ENCODE measurements around the gene ATP6V1D.

Gene ATP6V1D

DNA sequence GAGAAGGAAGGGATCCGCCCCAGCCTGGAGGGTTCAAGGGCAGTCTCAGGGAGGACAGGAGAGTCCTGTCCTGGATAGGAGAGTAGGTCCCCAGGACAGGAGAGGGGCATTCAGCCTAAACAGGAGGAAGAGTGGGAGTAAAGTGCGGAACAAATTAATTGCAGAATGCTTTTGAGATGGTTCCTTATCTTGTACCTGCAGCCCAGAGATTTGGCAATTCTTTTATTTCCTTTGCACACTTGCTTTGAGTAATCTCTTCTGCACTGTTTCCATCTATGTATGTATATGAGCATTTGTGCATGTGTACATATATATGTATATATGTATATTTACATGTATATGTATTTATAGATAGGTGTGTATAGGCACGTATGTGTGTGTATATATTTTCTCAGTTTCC lies 29.7 kb upstream of the ATP6V1D start:
- no peak for TF ChIP-seq SIN3A (IDR thresholded peaks at IDR 0.05; ENCODE audit: borderline replicate concordance, insufficient read depth, low read length)
- no peak for TF ChIP-seq POLR2AphosphoS5 (IDR thresholded peaks at IDR 0.05; ENCODE audit: low read depth, low read length)
- TF ChIP-seq, protein P1, sequence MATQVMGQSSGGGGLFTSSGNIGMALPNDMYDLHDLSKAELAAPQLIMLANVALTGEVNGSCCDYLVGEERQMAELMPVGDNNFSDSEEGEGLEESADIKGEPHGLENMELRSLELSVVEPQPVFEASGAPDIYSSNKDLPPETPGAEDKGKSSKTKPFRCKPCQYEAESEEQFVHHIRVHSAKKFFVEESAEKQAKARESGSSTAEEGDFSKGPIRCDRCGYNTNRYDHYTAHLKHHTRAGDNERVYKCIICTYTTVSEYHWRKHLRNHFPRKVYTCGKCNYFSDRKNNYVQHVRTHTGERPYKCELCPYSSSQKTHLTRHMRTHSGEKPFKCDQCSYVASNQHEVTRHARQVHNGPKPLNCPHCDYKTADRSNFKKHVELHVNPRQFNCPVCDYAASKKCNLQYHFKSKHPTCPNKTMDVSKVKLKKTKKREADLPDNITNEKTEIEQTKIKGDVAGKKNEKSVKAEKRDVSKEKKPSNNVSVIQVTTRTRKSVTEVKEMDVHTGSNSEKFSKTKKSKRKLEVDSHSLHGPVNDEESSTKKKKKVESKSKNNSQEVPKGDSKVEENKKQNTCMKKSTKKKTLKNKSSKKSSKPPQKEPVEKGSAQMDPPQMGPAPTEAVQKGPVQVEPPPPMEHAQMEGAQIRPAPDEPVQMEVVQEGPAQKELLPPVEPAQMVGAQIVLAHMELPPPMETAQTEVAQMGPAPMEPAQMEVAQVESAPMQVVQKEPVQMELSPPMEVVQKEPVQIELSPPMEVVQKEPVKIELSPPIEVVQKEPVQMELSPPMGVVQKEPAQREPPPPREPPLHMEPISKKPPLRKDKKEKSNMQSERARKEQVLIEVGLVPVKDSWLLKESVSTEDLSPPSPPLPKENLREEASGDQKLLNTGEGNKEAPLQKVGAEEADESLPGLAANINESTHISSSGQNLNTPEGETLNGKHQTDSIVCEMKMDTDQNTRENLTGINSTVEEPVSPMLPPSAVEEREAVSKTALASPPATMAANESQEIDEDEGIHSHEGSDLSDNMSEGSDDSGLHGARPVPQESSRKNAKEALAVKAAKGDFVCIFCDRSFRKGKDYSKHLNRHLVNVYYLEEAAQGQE (IDR thresholded peaks at IDR 0.05; ENCODE audit: insufficient read depth in 1 of 2, low read depth in 2 of 2, low read length in 2 of 2), result no peak
- TF ChIP-seq TAF1 (IDR thresholded peaks at IDR 0.05; ENCODE audit: borderline replicate concordance, insufficient read depth, low read length), result no peak
- TF ChIP-seq FOXP2 (optimal IDR thresholded peaks at IDR 0.05; ENCODE audit: borderline replicate concordance, extremely low read depth, extremely low read length, insufficient read depth), result no peak

DNA sequence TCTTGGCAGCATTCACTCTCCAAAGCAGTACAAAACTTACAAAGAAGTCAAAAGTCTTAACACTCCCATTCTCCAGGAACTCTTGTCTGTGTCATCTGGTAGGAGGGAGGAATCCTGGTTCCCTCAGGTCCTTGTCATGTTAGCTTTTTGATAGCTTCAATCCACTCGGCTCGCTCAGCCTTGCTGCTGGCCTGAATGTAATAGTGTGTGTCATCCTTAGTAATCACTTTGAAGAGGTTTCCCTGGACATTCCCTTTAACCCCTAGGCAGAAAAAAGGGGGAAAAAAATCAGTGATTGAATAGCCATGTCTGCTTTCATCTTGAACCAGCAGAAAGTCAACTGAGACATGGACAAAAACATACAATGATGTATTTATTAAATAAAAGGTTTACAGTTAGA lies 27.6 kb upstream of the ATP6V1D start:
- TF ChIP-seq SIN3A (IDR thresholded peaks at IDR 0.05; ENCODE audit: borderline replicate concordance, insufficient read depth, low read length) (no peak), TAF1 (IDR thresholded peaks at IDR 0.05; ENCODE audit: borderline replicate concordance, insufficient read depth, low read length) (no peak), FOXP2 (optimal IDR thresholded peaks at IDR 0.05; ENCODE audit: borderline replicate concordance, extremely low read depth, extremely low read length, insufficient read depth) (no peak), POLR2AphosphoS5 (IDR thresholded peaks at IDR 0.05; ENCODE audit: low read depth, low read length) (no peak)
- TF ChIP-seq, protein P1 (IDR thresholded peaks at IDR 0.05; ENCODE audit: insufficient read depth in 1 of 2, low read depth in 2 of 2, low read length in 2 of 2), result no peak

DNA sequence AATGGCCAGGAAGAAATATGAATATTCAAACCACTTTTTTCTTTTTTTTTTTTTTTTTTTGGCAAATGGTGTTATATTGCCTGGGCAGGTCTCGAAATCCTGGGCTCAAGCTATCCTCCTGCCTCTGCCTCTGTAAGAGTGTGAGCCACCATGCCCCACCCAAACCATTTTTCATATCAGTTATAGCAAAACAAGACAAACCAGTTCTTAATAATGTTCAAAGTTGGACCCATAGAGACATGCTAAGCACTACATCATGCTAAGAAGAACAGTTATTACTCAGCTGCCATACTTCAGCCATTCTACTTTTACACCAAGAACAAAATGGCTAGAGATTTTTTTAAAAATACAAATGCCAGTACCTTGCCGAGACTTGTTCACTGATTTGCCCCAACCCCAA lies 26.0 kb upstream of the ATP6V1D start:
- TF ChIP-seq SIN3A (IDR thresholded peaks at IDR 0.05; ENCODE audit: borderline replicate concordance, insufficient read depth, low read length) (no peak), FOXP2 (optimal IDR thresholded peaks at IDR 0.05; ENCODE audit: borderline replicate concordance, extremely low read depth, extremely low read length, insufficient read depth) (no peak), TAF1 (IDR thresholded peaks at IDR 0.05; ENCODE audit: borderline replicate concordance, insufficient read depth, low read length) (no peak), POLR2AphosphoS5 (IDR thresholded peaks at IDR 0.05; ENCODE audit: low read depth, low read length) (no peak)
- TF ChIP-seq, protein P1 (IDR thresholded peaks at IDR 0.05; ENCODE audit: insufficient read depth in 1 of 2, low read depth in 2 of 2, low read length in 2 of 2), result no peak

DNA sequence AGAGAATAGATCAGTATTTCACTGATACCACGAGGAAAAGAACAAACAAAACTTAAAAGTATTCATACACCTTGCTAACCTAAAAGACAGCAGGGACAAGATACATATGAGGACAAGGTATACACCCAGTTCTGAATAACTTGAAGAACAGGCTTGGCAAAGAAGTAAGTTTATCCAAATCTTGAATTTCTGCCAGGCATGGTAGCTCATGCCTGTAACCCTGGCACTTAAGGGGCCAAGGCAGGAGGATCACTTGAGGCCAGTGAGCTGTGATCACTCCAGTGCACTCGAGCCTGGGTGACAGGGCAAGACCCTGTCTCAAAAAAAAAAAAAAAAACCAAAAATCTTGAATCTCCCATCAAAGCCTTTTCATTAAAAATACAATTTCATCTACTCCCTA lies 25.5 kb upstream of the ATP6V1D start:
- TF ChIP-seq TAF1 (IDR thresholded peaks at IDR 0.05; ENCODE audit: borderline replicate concordance, insufficient read depth, low read length) (no peak), SIN3A (IDR thresholded peaks at IDR 0.05; ENCODE audit: borderline replicate concordance, insufficient read depth, low read length) (no peak), FOXP2 (optimal IDR thresholded peaks at IDR 0.05; ENCODE audit: borderline replicate concordance, extremely low read depth, extremely low read length, insufficient read depth) (no peak), POLR2AphosphoS5 (IDR thresholded peaks at IDR 0.05; ENCODE audit: low read depth, low read length) (no peak)
- TF ChIP-seq, protein P1 (IDR thresholded peaks at IDR 0.05; ENCODE audit: insufficient read depth in 1 of 2, low read depth in 2 of 2, low read length in 2 of 2), result no peak

DNA sequence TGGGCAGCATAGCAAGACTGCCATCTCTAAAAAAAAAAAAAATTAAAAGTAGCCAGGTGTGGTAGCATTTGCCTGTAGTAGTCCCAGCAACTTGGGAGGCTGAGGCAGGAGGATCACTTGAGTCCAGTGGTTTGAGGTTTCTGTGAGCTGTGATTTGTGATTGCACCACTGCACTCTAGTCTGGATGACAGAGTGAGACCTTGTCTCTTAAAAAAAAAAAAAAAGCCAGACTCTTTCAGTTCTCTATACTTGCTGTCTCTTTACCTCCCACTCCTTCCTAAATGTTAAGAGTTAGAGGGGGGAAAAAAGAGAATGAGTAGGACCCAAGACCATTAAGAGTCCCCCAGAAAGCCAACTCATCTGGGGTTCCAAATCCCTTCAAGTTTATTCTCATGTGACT lies 18.3 kb upstream of the ATP6V1D start:
- TF ChIP-seq TAF1 (IDR thresholded peaks at IDR 0.05; ENCODE audit: borderline replicate concordance, insufficient read depth, low read length) (no peak), FOXP2 (optimal IDR thresholded peaks at IDR 0.05; ENCODE audit: borderline replicate concordance, extremely low read depth, extremely low read length, insufficient read depth) (no peak), POLR2AphosphoS5 (IDR thresholded peaks at IDR 0.05; ENCODE audit: low read depth, low read length) (no peak), SIN3A (IDR thresholded peaks at IDR 0.05; ENCODE audit: borderline replicate concordance, insufficient read depth, low read length) (no peak)
- TF ChIP-seq, protein P1 (IDR thresholded peaks at IDR 0.05; ENCODE audit: insufficient read depth in 1 of 2, low read depth in 2 of 2, low read length in 2 of 2), result no peak

All from PFSK-1 (cell line).